Lower leg skin (tissue), 3 donors: ENCODE measurements around the gene DENND1A.

Experiments
- POLR2A ChIP-seq, 2 donors: fragments of 450-650 bp; IDR thresholded peaks; one replicate each; pipeline ENCODE4 v1.6.1; 2016 to 2017; ENCODE audit warnings: antibody characterized with exemption in 2 of 2, mild to moderate bottlenecking in 1 of 2, moderate library complexity in 1 of 2
- TF ChIP-seq, protein P1 (sequence below), 3 donors: fragments of 450-650 bp; IDR thresholded peaks; one replicate each; pipeline ENCODE4 v1.5.1; 2016; ENCODE audit warnings: antibody characterized with exemption in 3 of 3, mild to moderate bottlenecking in 3 of 3, moderate library complexity in 2 of 3

DNA sequence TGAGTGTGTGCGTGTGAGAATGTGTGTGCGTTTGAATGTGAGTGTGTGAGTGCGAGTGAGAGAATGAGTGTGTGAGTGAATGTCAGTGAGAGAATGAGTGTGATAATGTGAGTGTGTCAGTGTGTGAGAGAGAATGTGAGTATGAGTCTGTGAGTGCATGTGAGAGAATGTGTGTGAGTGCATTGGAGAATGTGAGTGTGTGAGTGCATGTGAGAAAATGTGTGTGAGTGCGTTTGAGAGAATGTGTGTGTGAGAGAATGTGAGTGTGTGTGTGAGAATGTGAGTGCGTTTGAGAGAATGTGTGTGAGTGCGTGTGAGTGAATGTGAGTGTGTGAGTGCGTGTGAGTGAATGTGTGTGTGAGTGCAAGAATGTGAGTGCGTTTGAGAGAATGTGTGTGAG lies 42.7 kb upstream of the DENND1A start:
- TF ChIP-seq, protein P1, sequence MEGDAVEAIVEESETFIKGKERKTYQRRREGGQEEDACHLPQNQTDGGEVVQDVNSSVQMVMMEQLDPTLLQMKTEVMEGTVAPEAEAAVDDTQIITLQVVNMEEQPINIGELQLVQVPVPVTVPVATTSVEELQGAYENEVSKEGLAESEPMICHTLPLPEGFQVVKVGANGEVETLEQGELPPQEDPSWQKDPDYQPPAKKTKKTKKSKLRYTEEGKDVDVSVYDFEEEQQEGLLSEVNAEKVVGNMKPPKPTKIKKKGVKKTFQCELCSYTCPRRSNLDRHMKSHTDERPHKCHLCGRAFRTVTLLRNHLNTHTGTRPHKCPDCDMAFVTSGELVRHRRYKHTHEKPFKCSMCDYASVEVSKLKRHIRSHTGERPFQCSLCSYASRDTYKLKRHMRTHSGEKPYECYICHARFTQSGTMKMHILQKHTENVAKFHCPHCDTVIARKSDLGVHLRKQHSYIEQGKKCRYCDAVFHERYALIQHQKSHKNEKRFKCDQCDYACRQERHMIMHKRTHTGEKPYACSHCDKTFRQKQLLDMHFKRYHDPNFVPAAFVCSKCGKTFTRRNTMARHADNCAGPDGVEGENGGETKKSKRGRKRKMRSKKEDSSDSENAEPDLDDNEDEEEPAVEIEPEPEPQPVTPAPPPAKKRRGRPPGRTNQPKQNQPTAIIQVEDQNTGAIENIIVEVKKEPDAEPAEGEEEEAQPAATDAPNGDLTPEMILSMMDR (IDR thresholded peaks at IDR 0.05) = no peak
- TF ChIP-seq POLR2A (IDR thresholded peaks at IDR 0.05) = no peak
